Retina (tissue), 1 donor: ENCODE measurements around the gene DRC1.
"Not testable (repeated sequence)": the region's sequence is repeated elsewhere in the genome, so short reads cannot be mapped to it uniquely, and the experiment has no call there.

ENCODE experiments used
- DNase-seq: peaks from one replicate; pipeline ENCODE4 v3.0.0-alpha.2; 2016

Gene DRC1

DNA sequence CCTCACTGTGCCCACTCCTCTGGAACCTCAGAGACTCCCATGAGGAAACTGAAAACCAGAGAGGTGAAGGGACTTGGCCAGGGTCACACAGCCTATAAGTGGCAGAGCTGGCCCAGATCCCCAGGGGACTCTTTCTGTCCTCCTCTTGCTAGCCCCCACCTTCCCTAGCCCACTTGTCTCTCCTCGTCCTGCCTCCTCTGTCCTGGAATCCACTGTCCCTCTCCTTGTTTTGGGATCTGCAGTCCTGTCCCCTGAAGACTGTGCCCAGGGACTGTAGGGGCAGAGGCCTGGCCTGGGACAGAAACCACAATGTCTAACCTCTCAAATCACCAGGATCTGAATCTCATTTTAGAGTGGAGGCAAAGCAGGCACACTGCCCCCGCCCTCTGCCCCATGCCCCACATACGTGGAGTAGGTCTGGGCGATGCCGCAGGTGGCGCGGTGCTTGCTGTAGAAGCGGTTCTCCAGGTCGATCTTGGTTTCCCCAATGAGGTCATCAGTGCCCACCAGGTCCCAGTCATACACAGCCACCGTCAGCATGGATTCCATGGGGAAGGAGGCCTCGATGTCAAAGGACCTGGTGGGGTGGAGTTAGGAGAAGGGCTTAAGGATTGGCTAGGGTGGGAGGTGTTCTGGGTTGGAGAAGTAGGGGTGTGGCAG is 63.7 kb downstream of the DRC1 start:
- DNase-seq: no peak

DNA sequence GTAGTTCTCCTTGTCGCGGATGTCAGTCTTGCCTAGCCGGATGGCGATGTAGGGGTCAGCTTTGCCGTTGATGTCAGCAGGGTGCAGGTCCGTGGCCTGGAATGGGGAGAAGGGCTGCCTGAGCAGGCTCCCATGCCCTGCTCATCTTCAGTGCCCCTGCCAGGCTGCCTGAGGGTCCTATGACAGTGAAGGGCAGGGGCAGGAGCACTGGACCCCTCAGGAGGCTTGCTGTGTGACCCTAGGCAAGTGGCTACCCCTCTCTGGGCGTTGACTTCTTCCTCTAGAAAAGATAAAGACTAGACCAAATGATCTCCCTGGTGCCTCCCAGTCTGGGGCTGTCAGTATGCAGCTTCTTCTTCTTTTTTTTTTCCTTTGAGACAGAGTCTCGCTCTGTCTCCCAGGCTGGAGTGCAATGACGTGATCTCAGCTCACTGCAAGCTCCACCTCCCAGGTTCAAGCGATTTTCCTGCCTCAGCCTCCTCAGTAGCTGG is 64.3 kb downstream of the DRC1 start:
- no peak for DNase-seq

DNA sequence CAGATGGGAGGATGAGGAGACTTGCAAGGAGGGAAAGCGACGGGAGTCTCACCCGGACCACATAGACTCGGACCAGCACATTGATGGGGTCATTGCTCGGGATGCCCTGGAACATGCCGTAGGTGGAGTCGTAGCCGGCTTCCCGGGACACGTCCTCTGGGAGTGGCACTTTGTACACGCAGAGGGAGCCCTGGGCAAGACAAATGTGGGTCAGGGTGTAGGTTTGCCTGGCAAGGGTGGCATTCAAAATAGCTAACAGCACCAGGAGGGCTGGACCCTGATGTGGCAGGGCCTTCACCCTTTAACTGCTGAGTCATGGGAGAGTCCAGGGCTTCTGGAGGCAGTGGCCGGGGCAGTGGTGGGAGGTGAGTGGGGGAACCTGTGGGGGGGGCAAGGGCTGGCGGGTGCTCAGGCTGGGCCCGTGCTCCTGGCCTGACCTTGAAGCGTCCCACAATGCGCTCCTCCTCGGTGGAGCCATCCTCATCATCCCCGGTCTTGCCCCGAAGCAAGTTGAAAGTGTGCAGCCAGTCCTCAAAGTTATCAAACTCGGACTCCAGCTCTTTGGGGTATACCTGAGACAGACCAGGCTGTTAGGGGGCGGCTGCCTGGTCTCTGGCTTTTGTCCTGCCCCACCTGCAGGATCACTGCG is 65.1 kb downstream of the DRC1 start:
- no peak for DNase-seq

DNA sequence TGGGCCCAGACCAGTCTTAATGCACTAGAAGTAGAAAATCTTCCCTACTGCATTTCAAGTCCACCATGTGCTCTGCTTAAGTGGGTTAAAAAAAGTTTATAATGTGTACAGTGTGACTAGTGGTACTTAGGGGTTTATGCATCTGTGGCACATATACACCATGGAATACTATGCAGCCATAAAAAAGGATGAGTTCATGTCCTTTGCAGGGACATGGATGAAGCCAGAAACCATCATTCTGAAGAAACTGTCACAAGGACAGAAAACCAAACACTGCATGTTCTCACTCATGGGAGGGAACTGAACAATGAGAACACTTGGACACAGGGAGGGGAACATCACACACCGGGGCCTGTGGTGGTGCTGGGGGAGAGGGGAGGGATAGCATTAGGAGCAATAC is 66.8 kb downstream of the DRC1 start:
- DNase-seq: not testable (repeated sequence)

DNA sequence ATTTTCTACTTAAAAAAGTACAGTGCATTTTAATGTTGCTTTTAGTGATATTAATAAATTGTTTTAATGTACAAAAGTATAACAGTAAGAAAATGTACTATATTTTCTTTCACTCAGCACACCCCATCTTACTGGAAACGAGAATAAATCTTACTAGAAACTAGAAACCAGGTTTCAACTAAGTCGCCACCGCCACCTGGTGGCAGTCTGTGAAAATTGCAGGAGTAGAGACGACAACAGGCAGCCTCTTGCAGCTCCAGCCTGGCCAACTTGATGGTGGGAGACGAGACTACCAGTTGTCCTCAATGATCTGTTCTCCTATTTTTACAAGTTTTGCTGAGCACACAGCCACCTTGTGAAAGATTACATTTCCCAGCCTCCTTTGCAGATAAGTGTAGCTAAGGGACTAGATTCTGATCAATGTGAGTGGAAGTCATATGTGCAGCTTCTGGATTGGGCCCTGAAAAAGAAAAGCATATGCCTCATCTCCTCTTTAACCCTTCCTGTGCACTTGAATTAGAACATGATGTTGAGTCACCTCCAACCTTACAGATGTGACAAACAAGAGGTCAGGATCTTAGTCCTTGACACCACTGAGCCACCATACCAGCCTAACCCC is 67.5 kb downstream of the DRC1 start:
- DNase-seq: no peak

DNA sequence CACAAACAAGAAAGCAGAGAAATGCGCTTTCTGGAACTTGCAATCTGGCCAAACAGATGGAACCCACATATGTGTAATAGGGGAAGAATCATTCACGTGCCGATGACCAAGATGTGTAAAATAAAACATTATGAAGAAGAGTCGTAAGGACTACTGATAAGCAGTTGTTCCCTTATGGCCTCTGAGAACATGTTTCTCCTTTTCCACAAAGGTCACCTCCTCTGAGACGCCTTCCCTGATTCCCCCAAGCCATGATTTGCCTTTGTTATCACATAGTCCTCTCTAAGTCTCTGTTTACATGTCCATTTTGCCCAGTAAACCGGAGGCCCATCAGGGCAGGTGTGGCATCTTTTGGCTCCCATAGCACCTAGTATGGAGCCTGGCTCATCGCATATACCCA is 68.2 kb downstream of the DRC1 start:
- no peak for DNase-seq

DNA sequence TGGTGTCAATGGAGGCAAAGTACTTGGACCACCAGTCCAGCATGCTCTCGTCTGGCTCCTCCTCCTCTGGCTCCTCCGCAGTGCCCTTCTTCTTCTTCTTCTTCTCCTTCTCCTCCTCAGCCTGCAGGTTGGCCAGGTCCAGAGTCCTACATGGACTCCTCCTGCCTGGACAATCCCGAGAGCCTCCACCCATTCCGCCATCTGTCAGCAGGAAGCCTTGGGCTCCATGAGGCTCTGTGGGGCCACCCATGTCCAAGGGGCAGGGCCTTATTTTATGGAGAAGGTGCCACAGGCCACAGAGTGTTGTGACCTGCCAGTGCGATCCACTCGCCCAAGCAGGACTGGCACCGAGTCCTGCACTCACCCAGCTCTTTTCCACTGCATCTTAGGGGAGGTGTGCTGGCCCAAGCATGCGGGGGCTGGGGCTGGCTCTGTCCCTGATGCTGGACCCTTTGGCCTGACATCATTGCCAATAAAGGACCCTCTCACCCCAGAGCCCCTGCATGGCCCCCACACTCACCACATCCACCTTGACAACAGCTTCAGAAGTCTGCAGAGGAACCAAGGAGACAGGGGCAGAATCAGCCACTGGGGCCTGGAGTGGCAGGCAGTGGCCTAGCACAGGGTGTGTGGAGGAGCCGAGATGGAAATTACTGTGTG is 69.0 kb downstream of the DRC1 start:
- DNase-seq: no peak

DNA sequence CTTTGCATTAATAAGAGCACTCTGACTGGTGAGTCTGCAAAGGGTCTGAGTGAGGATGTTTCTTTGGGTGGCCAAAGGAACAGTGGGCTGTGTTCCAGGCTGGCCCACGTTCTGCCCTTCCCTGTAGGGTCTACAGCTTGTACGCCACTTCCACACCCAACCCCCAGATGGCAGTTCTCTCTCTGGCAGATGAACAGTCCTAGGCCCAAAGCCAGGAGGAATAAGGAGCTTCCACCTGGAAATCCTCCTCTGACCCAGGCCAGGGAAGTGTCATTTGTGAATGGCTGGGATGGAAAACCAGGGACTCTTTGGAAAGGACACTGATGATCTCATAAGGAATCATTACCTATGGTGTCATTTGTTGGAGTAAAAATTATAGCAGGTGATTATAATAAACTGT is 69.6 kb downstream of the DRC1 start:
- no peak for DNase-seq

DNA sequence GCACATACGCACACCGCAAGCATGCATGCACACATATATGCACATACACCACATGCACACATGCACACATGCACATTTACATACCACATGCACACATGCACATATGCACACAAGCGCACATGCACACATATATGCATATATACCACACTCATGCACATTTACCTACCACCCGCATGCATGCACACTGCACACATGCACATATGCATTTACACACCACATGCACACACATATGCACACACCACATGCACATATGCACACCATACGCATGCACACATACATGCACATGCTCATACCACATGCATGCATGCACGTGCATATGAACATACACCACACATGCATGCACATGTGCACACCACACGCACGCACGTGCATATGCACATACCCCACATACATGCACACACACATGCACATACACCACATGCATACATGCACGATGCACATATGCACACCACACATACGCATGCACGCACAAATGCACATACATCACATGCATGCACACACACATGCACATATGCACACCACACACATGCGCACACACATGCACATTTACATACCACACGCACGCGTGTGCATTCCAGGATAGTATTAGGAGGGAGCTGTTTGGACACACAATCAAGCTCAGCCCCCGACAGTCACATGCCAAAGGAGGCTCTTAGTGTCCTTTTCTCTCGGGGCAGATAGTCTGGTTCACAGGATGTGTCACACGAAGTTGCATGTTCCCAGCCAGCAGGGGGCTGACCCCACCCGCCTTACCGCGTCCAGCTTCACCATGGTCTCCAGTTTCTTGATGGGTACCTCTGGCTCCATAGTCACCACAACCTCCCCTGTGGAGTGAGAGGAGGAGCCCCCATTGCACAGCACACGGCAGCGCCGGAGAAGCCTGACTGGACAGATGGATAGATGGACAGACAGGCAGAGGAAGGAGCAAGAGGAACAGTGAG is 70.3 kb downstream of the DRC1 start:
- no peak for DNase-seq

DNA sequence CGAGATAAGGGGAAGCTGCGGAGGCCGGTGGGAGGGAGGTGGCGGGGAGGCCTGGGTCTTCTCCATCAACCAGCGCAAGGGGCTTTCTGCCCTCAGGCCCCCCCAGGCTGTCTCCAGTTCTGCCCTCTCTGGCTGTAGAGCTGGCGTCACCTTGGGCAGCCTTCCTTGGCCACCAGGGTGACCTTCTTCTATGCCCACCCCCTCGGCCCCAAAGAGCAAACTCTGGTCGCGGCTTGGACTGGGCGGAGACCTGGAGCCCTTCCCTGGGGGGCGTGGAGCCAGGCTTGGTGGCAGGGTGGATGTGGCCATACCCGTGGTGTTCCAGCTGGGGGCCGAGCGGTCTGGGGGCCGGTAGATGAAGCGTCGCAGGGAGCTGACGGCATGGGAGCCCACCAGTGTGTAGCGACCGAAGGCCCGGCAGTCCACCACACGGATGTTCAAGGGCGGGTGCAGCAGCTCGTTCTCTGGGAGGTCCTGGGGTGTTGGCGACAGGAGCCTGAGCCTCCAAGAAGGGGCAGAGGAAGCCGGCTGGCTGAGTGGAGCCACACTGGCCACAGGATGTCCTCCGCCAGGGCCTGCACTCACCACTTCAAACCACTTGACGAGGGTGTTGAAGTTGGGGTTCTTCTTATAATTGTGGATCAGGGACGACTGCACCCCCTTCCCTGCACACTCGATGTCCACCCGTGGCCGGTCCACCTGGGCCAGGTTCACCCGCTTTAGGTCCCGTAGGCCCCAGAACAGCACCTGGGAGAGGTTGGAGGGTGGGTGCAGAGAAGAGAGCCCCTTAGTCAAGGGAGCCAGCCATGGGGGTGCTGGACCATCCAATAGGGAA is 71.3 kb downstream of the DRC1 start:
- no peak for DNase-seq

DNA sequence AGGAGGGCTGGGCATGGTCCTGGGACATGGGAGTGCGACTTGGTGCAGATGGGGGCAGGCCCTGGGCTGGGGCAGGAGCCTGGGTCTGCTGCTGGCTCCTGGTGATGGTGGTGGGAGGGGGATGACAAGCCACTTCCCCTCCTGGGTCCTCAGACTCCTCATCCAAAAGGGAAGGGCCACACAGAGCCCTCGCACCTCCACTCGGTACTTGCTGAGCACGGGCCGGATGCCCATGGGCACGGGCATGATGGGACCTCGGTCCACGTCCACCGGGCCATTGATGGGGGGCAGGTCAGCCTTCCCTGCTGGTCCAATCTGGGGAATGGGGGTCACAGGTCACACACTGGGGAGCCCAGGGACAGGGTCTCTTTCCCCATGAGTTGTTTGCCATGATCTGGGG is 72.1 kb downstream of the DRC1 start:
- DNase-seq: no peak

DNA sequence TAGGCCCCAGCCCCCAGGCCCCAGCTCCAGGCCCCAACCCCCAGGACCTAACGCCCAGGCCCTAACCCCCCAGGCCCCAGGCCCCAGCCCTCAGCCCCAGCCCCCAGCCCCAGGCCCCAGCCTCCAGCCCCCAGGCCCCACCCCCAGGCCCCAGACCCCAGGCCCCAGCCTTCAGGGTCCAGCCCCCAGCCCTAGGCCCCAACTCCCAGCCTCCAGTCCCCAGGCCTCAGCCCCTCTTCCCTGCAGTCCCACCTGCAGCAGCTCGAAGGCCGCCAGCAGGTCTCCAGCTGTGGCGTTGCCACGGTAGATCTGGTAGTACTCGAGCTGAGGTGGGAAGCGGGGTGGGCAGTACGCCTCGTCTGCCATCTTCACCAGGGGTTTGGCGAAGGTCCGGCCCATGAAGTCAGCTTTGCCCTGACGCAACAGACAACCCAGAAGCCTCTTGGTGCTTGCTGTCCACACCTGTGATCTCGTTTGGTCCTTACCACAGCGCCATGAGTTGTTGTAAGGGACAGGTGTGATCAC is 72.6 kb downstream of the DRC1 start:
- no peak for DNase-seq

DNA sequence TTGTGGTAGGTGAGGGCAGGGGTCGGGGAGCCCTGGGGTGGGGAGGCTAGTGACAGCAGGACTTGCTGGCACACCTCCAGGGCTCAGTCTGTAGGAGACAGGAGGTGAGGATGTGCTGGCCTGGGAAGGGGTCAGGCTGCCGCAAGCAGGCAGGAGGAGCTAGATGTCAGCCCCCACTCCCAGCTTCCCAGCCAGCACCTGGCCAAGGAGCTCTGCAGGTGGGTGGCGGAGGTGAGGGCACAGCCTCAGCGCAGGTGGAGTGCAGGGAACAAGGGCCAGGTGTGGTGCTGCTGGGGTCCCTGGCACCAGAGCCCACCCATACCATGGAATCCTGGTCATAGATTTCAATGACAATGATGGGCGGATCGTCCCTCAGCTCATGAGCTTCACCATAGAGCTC is 73.3 kb downstream of the DRC1 start:
- no peak for DNase-seq

DNA sequence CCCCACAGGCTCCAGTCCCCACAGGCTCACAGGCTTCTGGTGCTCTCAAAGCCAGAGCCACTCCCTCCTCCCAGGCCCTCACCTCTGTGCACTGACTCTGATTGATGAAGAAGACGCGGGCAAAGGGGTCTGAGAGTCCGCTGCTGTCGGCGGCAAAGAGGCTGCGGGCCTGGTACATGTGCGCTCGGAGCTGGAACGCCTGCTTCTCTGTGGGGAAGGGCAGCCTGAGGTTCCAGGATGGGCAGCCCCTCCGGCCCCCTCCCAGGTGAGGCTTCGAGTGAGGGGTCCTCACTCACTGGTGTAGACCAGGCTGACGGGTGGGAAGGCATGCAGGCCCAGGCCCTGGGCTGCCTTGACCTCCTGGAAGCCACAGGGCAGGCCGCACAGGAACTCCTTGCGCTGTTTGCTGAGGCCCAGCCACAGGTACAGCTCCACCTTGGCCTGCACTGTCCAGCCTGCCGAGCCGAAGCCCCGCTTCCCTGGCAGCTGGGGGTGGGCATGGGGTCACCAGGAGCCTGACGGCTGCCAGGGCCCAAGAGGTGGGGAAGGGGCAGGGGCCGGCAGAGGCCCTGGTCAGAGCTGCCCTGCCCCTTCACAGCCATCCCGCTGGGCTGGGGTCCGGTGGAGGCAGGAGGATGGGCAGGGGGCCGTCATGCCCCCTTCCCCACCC is 74.2 kb downstream of the DRC1 start:
- DNase-seq: no peak

DNA sequence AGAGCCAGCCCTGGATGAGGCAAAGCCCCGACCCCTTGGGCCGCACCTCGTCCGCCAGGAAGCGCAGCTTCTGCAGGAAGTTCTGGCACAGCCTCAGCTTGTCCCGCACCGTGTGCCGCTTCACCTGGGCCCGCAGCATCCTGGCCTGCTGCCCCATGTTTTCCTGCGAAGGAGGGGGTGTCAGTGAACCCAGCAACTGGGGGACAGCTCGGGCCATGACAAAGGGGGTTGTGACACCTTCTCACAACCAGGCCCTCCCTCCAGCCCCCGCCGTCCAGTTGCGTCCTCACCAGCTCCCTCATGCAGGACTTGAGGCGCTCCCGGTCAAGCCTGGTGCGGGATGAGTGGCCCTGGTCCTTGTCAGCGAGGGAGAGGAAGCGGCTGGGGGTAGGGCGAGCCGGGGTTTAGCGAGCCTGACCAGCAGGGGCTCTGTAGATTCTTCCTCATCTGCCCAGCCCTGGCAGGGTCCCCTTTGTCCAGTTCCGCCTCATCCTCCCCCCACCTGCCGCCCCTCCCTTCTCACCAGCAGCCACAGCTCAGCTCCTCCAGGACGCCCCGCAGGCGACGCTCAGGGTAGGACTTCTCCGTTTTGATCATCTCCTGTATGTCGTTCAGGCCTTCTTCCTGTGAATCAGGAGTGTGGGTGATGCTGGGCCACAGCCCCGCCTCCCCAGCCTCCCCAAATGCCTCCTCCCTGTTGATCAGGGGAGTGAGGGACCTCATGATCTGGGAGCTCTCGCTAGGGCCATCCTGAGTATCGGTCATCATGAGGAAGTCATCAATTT is 75.6 kb downstream of the DRC1 start:
- no peak for DNase-seq

DNA sequence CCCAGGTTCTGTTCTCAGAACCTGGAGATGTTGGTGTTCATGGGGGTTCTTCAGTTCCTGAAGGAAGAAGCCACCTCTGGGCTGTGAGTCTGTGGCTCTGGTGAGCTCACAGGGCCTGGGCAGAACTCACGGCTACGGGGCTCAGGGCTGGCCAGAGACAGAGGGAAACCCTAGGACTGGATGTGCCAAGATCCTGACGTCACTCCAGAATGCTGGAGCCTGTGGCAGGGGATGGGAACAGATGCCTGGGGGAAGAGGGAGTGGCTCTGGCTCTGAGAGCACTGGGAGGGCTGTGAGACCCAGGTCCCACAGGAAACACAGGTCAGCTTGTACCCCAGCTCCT is 76.2 kb downstream of the DRC1 start, which contains the start of gene OTOF:
Gene OTOF, minus strand, starts transcription at position 214 of the 343 bp plus-strand sequence.
- DNase-seq: no peak

DNA sequence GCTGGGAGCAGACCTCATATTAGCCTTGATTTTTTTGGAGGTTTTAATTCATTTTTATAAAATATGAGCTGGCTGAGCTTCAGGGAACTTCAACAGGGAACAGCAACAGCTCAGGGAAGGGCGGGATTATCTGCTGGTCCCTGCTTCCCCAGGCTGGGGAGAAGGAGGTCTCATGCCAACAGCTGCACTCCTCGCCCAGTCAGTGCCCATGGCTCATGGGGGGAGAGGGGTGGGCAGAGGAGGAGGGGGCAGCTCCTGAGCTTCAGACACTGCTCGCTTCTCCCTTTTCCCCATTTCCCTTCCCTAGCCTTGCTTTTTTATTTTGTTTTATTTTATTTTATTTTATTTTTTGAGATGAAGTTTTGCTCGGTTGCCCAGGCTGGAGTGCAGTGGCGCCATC is 76.6 kb downstream of the DRC1 start:
- no peak for DNase-seq

DNA sequence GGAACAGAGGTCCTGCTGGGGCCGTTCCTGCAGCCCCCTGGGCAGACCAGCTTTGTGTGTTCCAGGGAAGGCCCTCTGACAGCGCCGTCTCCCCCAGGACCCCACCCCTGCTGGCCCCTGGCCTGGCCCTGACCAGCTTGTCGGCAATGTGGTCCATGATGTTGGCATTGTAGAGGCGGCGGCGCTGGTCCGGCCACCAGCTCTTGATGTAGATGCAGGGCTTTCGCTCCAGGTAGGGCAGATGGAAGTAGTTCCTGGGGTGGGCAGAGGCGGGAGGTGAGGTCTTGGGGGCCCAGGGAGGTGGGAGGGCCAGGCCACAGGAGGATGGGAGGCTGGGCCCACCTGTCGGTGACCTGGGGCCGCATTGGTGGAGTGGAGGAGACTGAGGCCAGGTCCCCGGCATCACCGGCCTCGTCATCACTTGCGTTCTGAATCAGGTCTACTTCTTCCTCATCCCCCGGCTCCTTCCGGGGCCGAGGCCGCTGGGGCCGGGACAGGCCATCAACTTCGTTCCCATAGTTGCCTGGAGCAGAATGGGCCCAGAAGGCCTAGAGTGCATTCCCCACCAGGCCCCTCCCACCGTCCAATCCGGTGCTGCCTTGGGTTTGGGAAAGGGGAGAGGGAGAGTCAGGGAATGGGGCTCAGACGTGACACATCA is 77.5 kb downstream of the DRC1 start:
- DNase-seq: no peak

DNA sequence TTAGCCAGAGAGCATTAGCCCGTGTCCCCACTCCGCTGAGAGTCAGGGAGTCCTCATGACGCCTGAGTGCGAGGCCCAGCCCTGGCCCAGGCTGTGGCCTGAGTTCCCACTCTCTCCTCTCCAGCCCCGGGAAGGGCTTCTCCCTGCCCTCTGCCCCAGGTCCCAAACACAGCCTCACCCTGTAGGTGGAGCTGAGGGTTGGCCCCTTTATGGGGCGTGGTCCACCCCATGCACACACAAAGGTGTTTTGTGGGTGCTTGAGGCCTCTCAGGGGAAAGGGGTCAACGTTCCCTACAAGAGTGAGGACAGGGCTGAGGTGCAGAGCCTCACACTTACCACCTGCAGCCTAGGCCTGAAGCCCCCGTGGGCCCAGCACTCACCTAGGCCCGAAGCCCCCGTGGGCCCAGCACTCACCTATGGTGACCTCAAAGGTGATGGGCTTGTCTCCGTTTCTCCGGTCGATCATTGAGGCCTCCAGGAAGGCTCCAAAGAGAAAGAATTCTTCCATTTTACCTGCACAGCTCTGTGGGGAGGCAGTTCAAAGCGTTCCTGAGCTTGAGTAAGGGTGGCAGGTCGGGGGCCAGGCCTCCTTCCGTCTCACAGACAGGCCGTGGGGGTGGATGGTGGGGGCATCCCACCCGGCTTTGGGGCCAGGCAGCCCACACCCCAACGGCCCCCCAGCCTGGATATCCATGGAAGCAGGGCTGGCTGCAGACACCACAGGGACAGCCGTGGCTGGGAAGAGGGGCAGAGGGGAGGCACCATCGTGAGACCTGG is 78.3 kb downstream of the DRC1 start:
- no peak for DNase-seq
